ENCODE measurements around the gene COL27A1. TPM values are rescaled to one million over a fixed set of nuclear protein-coding genes. Genes with fewer than 3 reads are reported as not detected.
A peak's percentile ranks its signal among the peaks of the same experiment; 100 is the strongest.

The COL27A1 gene
- 4.4 and 8.2 TPM in 2 replicates for total RNA-seq

DNA sequence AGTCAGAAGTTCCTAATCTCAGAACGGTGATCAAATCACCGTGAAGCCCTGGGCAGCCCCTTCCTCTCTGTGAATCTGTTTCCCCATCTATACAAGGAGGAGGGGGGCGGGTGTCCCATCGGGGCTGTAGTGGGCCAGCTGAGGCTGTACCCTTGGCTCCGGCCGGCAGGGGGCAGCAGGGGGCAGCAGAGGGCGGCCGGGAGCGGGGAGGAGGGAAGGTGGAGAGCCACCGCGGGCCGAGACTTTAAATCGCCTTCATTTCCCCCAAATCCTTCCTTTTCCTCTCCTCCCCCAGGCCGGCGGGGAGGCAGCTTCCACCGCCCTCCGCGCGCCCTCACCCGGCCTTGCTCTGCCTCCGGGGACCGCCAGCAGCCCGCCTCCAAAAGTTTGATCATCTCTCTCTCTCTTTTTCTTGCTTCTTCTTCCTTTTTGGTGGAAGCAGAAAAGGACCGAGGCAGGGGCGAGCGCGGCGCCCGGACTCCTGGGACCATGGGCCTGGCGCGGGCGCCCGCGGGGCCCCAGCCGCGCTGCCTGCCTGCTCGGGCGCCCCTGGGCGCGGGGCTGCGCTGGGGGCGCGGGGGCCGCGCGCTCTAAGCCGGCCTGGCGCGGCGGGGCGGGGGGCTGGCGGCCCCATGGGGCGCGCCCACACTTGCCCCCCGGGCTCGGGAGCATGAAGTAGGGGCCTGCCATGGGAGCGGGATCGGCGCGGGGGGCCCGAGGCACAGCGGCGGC, at the start of gene COL27A1:
Gene COL27A1, plus strand, starts transcription at position 275 of the 732 bp plus-strand sequence. Its CDS starts 414 bp downstream, at position 689.
- DNase-seq (ENCODE audit: low read depth, low spot score): peak; percentile 20

DNA sequence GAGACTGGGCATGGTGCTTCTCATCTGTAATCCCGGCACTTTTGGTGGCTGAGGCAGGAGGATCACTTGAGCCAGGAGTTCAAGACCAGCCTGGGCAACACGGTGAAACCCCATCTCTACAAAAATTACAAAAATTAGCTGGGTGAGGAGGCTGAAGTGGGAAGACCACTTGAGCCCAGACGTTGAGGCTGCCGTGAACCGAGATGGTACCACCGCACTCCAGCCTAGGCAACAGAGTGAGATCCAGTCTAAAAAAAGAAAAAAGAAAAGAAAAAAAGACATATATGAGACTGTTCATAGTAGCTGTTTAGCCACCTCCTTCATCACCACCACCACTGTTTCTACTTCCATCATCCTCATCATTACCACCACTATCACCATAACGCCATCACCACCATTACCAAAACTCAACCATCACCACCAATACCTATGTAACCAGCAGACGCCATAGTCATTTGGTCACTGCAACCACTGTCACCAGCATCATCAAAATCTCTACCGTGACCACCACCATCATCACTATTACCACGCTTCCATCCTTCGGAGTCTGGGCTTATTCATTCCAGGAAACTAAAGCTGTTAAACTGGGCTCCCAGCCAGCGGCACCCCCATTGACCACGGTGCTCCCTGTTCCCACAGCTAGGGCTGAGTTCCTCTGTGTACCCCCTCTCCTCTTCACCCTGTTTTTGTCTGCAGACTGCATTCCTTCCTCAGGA, 47.9 kb upstream of the COL27A1 start:
- DNase-seq (ENCODE audit: low read depth, low spot score): no peak

DNA sequence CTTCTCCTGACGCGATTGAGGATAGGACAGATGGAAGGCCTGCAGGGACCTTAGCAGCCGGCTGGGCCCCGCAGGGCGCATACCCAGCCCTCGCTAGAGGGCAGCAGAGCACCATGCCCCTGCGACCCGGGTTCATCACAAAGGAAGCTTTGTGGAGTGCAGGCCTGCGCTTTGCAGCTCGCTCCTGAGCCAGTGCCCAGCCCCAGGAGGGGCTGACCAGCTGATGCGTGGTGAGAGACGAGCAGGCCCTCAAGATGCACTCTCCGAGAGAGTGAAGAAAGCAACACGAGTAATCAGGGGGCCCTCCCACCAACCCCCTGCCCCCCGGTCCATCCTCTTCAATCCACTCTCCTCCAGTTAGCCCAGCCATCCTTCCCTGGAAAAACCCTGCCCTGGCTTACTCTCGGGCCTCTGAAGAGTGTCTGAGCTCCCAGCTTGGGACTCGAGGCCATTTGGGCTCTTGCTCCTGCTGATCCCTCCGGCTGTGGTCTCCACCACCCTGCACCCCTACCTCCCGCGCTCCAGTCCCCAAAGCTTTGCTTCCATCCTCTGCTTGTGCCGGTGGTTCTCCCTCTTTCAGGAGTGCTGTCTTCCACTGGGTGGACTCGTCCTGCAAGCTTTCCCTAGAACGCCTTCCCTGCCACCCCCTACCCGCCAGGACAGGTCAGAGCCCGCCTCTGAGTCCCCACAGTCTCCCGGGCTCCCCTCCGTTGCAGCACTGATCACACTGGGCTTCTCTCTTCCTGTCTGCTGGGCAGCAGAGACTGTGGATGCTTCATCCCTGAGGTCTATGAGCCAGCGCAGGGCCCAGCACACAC, 47.1 kb upstream of the COL27A1 start:
- peak; percentile 33 for DNase-seq (ENCODE audit: low read depth, low spot score)

DNA sequence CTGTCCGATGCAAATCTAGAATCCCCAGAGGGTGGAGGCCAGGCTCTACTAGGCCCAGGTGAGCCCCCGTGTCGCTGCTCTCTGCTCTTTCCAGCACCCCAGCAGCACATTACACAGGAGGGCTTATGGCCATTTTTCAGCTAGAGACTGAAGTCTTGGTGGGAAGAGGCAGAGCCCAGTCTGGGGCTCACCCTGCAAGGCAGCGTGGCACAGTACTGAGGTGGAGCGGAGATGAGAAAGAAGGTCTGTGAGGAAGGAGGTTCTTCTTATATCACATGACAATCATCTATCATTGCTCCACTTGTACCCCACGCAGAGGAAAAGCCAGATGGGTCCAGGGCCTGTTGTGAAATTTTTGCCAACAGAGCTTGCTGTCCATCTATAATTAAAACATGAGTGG, 46.2 kb upstream of the COL27A1 start:
- no peak for DNase-seq (ENCODE audit: low read depth, low spot score)

DNA sequence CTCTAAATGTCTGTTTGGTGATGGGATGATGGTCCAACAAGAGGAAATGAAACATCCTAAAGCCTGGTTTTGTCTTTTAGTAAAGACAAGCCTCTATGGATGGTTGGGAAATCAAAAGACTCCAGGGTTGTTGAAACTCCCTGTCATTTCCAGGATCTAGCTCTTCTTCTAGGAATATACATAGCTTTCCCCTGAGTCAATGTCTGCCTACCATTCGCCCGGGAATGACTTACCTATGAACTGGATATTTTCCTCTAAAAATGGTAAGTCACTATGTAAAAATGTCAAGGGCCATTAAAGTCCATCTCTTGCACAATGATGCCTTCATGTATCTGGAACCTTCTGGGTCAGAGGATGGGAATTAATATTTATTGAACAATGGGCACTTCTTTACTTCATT, 45.2 kb upstream of the COL27A1 start:
- DNase-seq (ENCODE audit: low read depth, low spot score): no peak

DNA sequence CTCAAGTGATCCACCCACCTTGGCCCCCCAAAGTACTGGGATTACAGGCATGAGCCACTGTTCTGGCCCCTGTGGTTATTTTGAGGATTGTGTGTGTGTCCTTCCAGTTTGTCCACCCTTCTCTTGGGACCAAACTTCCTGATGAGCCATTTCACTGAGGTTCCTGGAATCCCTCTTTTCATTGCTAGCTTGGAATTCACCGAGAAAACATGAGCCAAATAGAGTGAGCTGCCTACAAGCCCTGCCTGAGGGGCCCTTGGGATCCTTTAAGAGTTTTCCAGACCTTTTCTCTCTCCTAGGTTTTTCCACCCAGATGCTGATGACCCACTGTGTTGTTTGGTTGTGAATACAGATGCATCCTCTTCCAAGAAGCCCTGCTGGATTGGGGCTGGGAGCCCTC, 43.0 kb upstream of the COL27A1 start:
- DNase-seq (ENCODE audit: low read depth, low spot score): no peak

DNA sequence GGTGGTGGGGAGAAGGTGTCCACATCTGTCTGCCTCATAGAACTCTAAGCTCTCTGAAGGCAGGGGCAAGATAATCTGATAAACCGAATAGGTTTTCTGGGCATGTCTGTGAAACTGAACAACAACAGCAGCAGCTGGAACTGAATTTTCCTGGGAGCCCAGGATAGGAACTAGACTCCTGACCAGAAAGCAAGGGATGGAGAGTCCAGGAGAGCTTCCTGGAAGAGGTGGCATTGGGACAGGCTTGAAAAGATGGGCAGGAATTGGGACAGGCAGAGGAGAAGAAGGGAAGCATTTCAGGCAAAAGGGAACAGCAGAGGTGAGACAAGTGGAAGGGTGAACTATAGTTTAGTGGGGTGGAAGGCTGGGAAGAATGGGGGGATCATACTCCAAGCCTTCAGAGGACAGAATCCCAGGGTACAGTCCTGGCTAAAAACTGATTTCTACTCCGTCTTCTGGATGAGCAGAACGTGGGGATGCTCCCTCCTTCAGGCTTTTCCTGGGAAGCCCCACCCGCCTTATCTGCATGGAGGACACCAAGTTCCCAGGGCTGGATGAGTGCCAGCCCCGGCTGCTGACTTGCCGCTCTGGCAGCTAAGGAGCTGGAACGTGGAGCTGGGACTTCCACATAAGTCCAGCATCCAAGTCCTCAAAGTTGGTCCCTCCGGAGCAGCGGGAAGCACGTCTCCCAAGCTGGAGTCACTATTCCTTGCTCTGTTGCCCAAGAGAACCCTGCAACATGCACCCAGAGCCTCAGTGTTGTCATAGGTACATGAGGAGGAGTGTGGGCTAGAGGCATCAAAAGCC, 42.4 kb upstream of the COL27A1 start:
- no peak for DNase-seq (ENCODE audit: low read depth, low spot score)

DNA sequence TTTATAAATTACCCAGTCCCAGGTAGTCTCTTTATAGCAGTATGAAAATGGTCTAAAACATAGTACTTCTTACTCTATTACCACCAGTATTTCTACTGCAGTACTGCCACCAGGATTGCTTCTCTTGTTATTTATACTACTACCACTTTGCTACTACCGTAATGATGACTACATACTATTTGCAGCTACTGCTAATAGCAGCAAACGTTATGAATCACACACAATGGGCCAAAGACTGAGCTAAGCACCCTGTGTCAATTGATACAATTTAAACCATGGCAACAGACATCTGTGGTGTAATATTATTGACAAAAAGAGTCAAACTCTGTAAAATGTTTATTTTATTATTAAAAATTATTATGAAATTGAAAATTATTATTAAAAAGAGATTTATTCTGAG, 41.0 kb upstream of the COL27A1 start:
- no peak for DNase-seq (ENCODE audit: low read depth, low spot score)

DNA sequence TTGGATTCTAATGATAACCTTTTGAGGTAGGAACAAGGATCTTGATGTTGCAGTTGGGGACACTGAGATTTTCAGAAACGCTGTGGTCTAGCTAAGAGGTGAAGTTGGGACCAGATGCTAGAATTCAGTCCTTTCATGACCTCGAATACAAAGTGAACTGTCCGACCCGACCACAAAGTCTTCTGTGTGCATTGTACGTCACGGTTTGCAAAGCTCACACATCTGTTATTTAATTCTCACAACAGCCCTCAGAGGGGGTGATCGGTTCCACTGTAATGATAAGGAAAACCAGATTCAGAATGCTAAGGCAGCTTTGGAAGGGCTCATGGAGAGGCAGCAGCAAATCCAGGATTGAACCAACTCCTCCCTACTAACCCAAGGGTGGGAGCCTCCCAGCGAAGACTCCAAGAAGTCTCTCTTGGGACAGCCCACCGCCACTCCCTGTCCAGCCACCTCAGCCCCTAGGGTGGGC, 39.6 kb upstream of the COL27A1 start:
- no peak for DNase-seq (ENCODE audit: low read depth, low spot score)

DNA sequence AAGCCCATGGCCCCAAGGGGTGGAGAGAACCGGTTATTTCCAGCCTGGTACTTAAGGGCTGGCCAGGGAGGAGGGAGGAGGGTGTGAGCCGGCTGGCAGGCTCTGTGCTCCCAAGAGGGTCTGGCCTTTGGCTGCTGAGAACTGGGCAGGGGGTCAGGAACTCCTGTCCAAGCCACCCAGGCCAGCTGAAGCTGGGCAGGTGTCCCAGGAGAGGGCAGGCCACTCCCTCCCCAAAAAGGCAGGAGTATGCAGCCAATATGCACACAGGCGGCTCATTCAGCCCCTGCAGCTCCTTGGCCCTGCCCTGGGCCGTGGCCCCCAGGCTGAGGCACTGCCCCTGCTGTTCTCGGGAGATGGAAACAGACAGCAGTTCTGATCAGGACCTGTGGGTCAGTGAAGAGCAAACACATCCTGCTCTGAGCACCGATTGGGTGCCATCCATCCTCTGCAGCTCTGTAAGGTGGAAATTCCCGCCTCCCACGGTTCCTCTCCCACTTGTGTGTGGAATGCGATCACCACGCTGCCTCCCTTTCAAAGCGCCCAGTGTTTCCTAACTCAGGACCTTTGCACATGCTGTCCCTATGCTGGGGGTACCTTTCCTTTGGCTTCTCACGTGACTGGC, 39.1 kb upstream of the COL27A1 start:
- no peak for DNase-seq (ENCODE audit: low read depth, low spot score)

DNA sequence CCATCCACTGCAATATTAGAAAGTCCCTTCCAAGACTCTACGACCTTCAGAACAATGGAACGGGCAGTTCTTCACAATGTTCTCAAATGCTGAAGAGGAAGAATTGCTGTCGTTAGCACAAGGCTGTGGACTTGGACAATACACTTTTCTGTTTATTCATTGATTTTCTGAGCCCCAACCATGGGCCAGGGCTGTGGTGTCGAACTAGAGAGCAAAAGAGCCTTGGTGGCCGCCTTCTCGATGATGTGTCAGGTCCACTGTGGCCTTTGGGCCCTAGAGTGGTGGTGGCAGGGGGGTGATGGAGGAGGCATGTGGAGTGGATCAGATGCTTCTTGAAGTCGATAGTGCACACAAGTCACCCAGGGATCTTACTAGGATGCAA, 37.7 kb upstream of the COL27A1 start:
- no peak for DNase-seq (ENCODE audit: low read depth, low spot score)

DNA sequence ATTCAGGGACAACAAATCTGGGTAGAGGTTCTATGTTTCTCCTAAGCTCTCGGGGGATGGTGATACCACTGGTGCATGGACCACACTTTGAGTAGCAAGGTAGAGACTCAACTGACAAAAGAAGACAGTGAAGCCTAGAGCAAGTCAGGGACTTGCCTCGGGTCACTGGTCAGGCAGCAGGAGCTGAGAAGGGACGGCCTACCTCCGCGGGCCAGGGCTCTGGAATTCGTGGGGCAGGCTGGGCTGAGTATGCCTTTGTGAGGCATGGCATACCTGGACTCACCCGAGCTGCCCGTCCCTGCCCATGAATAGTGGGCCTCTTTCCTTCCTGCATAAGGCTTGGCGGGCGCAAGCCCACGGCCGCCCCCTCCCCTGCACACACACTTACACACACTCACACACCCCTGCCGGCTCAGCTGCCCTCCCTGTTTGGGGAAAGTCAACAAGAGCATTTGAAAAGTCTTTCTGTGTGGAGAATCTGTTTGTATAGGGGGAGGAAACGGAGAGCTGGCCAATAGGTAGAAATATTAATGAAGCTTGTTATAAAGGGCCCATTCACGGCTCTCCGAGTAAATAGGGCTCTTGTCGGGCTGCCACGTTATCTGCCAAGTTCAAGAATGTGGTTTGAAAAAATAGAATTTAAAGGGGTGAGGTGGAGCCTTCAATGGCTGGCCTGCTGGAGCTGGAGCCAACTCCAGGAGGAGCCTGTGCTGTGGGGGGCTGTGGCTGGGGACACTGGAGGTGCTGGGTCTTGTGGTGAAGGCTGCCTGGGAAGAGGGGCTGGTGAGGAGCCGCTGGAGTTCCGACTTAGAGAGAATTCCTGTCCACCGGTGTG, 37.1 kb upstream of the COL27A1 start:
- no peak for DNase-seq (ENCODE audit: low read depth, low spot score)

DNA sequence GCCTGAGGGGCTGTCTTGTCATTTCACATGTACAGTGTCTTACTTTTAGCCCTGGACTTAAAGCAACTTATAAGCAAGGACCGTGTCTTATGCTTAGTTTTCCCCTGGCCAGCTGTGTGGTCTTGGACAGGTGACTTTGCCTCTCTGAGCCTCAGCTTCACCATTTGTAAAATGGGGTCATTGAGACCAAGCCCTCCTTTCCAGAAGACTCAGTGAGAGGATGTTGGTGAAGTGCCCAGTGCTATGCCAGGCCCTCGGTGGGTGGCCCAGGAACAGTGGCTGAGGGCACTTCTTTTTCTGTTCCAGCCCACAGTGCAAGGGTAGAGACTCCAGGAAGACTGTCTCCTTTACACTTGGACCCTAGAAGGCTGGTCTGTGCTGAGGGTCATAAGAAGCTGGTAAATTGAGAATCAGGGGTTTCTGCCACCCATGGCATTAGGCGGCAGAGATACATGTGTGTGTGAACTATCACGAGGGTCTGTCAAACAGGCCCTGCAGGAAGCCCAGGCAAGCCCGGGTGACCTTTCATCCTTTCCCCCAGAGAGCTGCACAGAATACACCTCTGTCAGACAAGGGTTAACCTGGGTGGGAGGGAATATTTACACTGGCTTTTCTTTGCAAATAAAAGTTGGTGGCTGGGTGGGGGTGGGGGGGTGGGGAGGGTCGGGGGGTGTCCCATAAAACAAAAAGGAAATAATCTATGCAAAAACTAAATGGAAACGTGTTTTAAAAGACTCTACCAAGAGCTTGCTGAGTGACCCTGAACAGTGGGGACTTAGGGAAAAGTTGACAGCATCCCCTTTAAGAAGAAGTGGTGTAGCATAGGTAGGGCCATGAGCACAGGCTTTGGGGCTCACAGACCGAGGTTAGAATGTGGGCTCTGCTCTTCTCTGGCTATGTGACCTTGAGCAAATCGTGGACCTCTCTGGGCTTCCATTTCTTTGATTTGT, 35.8 kb upstream of the COL27A1 start:
- DNase-seq (ENCODE audit: low read depth, low spot score): no peak

DNA sequence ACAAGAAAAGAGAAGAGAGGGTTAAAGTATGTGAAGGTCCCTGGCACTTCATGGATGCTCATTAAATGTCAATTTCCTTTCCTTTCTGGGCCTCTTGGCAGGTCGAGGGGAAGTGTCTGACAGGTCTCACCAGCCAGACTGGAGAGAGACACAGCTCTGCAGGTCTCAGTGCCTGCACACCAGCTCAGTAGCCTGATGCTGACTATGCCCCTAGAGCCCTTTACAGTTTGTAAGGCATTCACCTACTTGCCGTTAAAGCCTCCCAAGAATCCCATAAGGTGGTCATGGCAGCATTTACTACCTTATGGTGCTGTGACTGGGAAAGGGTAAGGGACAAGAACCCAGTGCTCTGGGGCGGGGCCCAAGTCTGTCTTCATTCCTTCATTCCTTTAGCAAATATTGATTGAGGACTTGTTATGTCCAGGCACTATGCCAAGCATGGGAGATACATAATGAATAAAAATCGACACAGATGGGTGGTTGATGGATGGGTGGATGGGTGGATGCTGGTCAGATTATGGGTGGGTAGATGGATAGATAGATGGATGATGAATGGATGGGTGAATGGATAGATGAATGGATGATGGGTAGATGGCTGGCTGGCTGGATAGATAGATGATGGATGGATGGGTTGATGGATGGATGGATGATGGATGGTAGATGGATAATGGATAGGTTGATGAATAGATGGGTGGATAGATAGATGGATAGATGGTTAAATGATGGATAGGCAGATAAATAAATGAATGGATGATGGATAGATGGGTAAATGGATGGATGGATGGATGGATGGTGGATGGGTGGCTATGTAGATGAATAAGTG, 34.9 kb upstream of the COL27A1 start:
- no peak for DNase-seq (ENCODE audit: low read depth, low spot score)

DNA sequence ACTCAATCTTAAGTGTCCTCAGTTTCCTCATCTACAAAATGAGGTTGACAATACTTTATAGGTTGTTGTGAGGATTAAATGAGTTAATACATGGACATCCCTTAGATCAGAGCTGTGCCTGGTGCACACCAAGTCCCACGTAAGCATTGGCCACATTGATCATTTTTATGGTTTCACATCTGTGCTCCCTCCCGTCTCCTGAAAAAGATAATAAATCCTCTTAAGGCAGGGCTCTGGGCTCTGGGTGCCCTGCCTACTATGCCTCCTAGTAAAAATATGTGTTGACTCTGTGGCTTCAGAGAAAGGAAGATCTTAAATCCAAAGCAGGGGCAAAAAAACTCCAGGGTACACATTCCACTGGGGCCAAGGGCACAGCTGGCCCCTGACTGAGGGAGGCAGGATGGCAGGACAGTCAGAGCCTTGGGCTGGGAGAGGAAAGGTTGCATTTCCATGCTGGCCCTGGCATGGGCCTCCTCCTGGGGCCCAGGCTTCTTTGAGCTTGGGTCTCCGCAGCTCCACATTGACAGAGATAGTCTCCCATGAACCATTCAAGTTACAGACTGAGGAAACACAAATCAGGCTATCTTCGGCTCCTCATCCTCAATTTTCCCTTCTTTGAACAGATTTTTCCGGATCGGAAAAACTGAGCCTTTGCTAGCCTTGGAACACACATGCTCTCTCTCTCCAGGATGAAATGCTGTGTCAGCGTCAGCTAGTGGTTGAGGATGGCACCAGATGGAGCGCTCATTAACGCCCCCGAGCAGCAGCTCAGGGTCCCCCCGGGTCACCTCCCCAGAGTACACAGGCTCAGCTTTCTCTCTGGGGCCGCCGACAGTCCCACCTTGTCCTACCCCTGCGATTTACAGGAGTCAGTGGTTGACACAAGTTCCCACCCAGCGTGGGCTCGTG, 33.9 kb upstream of the COL27A1 start:
- DNase-seq (ENCODE audit: low read depth, low spot score): no peak

DNA sequence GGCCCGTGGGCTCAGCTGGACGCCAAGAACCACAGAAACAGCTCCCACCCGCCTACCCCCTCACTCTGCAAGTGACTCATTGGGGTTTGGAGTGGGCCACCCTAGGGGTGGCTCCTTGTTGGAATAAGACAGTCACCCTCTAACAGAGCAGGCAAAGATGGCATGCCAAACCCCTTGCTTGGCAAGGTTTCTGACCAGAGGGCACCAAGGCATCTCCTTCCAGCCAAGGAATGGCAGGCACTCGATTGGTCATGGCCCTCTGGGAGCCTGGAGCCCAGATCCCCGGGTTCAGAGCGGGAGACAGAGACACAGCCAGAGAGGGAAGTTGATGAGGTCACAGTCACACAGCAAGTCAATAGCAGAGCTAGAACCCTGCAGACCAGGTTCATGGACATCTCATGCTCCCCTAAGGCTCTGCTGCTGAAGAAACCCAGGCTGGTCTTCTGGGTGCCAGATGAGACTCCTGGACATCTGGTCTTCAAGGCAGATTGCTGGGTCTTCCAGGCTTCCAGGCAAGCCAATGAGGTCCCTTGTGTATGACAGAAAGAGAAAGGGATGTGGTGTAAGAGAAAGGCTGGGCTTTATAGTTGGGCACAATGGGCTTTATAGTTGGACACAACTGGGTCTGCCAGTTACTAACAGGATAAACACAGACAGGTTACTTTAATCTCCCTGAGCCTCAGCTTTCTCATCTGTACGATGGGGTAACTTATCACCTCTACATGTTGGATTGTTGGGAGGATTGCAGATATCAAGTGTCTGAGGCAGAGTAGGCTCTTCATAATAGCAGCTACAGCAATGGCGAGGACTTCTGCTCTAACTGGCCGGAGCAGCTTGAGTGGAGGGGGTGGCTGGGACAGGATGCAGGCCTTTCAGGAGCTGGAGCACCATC, 33.0 kb upstream of the COL27A1 start:
- no peak for DNase-seq (ENCODE audit: low read depth, low spot score)
